HAP-1 (cell line): ENCODE data around the gene ACSBG1.
"Not testable (repeated sequence)": the region's sequence is repeated elsewhere in the genome, so short reads cannot be mapped to it uniquely, and the experiment has no call there.

Experiments used
- DNase-seq, 2 experiments: peaks; one replicate each; pipeline ENCODE4 v3.0.0-alpha.2; 2016 to 2020; ENCODE audit warnings: low spot score in 2 of 2
- H3K27me3 ChIP-seq: fragments of 250-450 bp; sonication (Bioruptor Pico); 2 replicates; pipeline ENCODE4 v1.5.1; 2020; ENCODE audit warnings: low read depth, mild to moderate bottlenecking, moderate library complexity
- H3K36me3 ChIP-seq: fragments of 250-450 bp; sonication (Bioruptor Pico); replicated peaks from 2 replicates; pipeline ENCODE4 v1.5.1; 2020; ENCODE audit warnings: mild to moderate bottlenecking
- H3K4me1 ChIP-seq: fragments of 250-450 bp; sonication (Bioruptor Pico); 2 replicates; pipeline ENCODE4 v1.5.1; 2020; ENCODE audit warnings: mild to moderate bottlenecking
- H3K4me3 ChIP-seq: fragments of 250-450 bp; sonication (Bioruptor Pico); 2 replicates; pipeline ENCODE4 v1.5.1; 2020; ENCODE audit warnings: mild to moderate bottlenecking, moderate library complexity
- H3K9me3 ChIP-seq: fragments of 250-450 bp; sonication (Bioruptor Pico); 2 replicates; pipeline ENCODE4 v1.5.1; 2020; ENCODE audit warnings: mild to moderate bottlenecking, moderate library complexity
- in situ Hi-C: fragments of 300-500 bp; cut with MboI; formaldehyde crosslinking; loops from 3 replicates; pipeline ENCODE4 v1.14.3; 2020; ENCODE audit warnings: low sequenced_read_pairs, inconsistent platforms, mixed read lengths

Gene ACSBG1

DNA sequence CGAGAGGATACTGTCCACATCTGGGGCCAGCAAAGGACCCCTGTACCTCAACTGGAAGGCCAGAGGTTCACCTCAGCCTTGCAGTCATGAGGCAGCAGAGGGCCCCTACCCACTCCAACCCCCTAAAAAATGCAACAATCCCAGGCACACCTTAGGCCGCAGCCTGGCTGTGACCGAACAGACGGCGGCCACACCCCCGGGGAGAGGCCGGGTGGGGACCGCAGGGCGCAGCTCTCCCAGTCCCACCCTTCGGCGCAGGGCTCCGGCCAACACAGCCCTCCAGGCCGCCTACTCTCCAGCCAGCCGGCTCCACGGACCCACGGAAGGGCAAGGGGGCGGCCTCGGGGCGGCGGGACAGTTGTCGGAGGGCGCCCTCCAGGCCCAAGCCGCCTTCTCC lies 29.5 kb upstream of the ACSBG1 start:
- H3K9me3 ChIP-seq: no peaks in the 10 kb centered on the region
- no peak overlapping the region for H3K4me3 ChIP-seq
- H3K27me3 ChIP-seq: no peaks in the 10 kb centered on the region; the same call in 1 of the 2 replicates
- no peaks in the 10 kb centered on the region for H3K4me1 ChIP-seq
- H3K36me3 ChIP-seq: no peaks in the 10 kb centered on the region
- in situ Hi-C loops: no loop called here
- DNase-seq: no peak

DNA sequence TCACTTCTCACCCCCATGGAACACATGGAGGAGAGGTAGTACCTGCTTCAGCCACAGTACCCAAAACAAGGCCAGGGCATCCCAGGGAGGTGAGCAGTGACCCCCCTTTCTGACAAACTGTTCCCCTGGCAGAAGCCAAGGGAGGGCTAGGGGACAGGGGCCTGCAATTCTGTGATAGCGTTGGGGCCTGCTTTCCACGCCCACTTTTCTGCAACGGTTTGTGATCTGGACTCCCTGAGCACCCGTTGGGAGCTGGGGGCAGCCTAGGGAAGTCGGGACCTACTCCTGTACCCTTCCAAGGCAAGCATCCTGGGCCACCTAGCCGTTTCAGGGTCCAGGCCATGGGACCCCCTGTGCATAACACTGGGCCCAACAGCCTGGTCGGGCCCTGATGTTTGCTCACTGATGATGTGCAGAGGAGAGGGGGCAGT lies 29.0 kb upstream of the ACSBG1 start:
- in situ Hi-C loops: no loop called here
- Histone ChIP-seq H3K27me3 (no peaks in the 10 kb centered on the region; the same call in 1 of the 2 replicates), H3K9me3 (no peaks in the 10 kb centered on the region)

GRCh38 chr15:78261062-78261461 lies 26.7 kb upstream of the ACSBG1 start:
- no peaks in the 10 kb centered on the region for H3K4me1 ChIP-seq
- in situ Hi-C loops: no loop called here
- no peaks in the 10 kb centered on the region for H3K36me3 ChIP-seq
- no peaks in the 10 kb centered on the region; the same call in 1 of the 2 replicates for H3K27me3 ChIP-seq
- no peak for DNase-seq
- H3K9me3 ChIP-seq: no peaks in the 10 kb centered on the region
- H3K4me3 ChIP-seq: no peak overlapping the region

More for the DNA sequence above, 29.0 kb upstream of the ACSBG1 start:
- no peak for DNase-seq
- Histone ChIP-seq H3K36me3 (no peaks in the 10 kb centered on the region), H3K4me1 (no peaks in the 10 kb centered on the region), H3K4me3 (no peak overlapping the region)

DNA sequence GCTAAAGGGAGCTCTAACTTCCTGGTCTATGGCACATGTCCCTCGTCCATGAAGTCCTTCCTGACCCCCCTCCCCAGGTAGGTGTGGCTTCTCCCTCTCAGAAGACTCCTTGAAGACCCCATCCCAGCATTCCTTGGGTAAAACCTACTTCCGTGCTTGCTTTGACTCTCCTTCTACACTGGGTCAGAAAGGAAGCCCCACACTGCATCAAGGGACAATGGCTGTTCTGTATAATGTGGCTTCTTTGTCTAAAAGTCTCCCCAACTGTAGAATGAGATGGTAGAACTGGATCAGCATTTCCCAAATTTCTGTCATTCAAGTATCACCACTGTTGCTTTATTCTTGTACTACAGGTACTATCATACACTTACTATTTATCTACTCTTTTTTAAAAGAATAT lies 26.1 kb upstream of the ACSBG1 start:
- Histone ChIP-seq H3K4me3 (no peak overlapping the region), H3K4me1 (no peaks in the 10 kb centered on the region), H3K9me3 (no peaks in the 10 kb centered on the region), H3K36me3 (no peaks in the 10 kb centered on the region), H3K27me3 (no peaks in the 10 kb centered on the region; the same call in 1 of the 2 replicates)
- in situ Hi-C loops: no loop called here
- no peak for DNase-seq

- no peaks in the 10 kb centered on the region for H3K4me1 ChIP-seq
- no peaks in the 10 kb centered on the region; the same call in 1 of the 2 replicates for H3K27me3 ChIP-seq
- in situ Hi-C loops: no loop called here
- DNase-seq: no peak
- H3K36me3 ChIP-seq: no peaks in the 10 kb centered on the region
- no peak overlapping the region for H3K4me3 ChIP-seq
- no peaks in the 10 kb centered on the region for H3K9me3 ChIP-seq
These were observed 24.9 kb upstream of the ACSBG1 start for GRCh38 chr15:78259232-78259631.

DNA sequence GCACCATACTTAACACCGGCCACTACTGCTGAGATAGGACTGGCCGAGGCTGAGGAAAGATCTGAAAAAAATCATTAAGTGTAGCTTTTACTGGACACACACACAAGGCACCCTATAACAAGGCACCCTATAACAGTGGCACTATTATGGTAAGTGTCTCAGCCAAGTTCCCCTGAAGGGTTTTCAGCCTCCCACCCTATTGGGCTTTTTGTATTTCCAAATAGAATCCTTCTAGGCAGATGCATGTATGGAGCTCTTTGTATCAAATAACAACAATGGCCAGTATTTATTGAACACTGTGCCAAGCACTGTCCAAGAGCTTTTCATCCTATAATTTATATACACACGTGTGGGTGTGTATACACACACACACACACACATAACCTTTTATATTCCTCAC lies 23.3 kb upstream of the ACSBG1 start:
- no peak for DNase-seq
- Histone ChIP-seq H3K27me3 (peaks cover 3% of the 10 kb centered on the region), H3K4me3 (no peak overlapping the region), H3K4me1 (no peaks in the 10 kb centered on the region), H3K36me3 (no peaks in the 10 kb centered on the region), H3K9me3 (no peaks in the 10 kb centered on the region)
- in situ Hi-C loops: no loop called here

GRCh38 chr15:78256044-78256437 lies 21.7 kb upstream of the ACSBG1 start:
- H3K27me3 ChIP-seq: peaks cover 3% of the 10 kb centered on the region
- no peak for DNase-seq
- no peak overlapping the region for H3K4me3 ChIP-seq
- H3K9me3 ChIP-seq: no peaks in the 10 kb centered on the region
- no peaks in the 10 kb centered on the region for H3K36me3 ChIP-seq
- in situ Hi-C loops: no loop called here
- H3K4me1 ChIP-seq: no peaks in the 10 kb centered on the region

DNA sequence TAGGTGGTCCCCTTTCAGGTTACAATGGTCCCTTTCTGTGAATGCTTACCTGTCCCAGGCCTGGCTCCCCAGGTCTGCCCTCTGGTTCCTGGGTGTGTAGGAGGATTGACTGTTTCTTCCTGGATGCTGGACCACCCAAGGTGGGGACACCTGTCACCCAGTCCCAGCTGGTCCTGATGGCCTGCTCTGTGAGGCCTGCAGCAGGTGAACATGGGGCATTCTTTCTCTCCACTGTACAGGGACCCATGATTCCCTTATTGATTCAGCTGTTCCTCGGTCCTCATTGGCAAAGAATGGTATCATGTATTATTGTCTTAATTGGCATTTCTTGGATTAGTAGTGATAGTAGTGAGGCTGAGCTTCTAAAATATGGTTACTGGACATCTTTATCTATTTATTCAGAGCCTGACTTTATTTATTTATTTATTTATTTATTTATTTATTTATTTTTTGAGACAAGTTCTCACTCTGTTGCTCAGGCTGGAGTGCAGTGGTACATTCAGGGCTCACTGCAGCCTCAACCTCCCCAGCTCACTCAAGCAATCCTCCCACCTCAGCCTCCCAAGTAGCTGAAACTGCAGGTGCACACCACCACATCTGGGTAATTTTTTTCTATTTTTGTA lies 21.2 kb upstream of the ACSBG1 start:
- no peaks in the 10 kb centered on the region for H3K36me3 ChIP-seq
- no peaks in the 10 kb centered on the region for H3K4me1 ChIP-seq
- H3K9me3 ChIP-seq: no peaks in the 10 kb centered on the region
- H3K4me3 ChIP-seq: no peak overlapping the region
- DNase-seq: no peak
- peaks cover 3% of the 10 kb centered on the region for H3K27me3 ChIP-seq
- in situ Hi-C loops: no loop called here

DNA sequence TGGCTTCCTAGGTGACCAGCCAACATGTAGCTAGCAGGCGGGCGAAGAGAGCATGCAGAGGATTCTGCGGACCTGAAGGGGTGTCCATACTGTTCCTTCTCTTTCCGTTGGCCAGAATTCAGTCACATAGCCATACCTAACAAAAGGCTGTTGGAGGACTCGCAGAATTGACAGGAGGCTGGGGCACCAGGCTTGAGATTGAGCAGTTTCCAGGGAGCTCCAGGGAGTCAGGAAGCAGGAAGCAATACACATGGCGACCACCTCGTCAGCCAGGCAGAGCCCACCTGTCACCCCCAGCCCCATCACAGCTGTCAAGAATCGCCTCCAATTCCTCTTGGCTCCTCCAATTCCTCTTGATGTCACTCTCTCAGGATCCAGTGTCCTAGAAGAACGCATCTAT lies 16.8 kb upstream of the ACSBG1 start:
- Histone ChIP-seq H3K4me1 (no peaks in the 10 kb centered on the region), H3K36me3 (no peaks in the 10 kb centered on the region), H3K9me3 (peaks cover 7% of the 10 kb centered on the region), H3K4me3 (no peak overlapping the region), H3K27me3 (peaks cover 6% of the 10 kb centered on the region)
- in situ Hi-C loops: no loop called here
- DNase-seq: no peak

GRCh38 chr15:78249131-78249530 lies 14.8 kb upstream of the ACSBG1 start:
- no peaks in the 10 kb centered on the region for H3K4me1 ChIP-seq
- H3K27me3 ChIP-seq: peaks cover 6% of the 10 kb centered on the region
- peaks cover 7% of the 10 kb centered on the region for H3K9me3 ChIP-seq
- no peak overlapping the region for H3K4me3 ChIP-seq
- in situ Hi-C loops: no loop called here
- no peaks in the 10 kb centered on the region for H3K36me3 ChIP-seq
- no peak for DNase-seq

DNA sequence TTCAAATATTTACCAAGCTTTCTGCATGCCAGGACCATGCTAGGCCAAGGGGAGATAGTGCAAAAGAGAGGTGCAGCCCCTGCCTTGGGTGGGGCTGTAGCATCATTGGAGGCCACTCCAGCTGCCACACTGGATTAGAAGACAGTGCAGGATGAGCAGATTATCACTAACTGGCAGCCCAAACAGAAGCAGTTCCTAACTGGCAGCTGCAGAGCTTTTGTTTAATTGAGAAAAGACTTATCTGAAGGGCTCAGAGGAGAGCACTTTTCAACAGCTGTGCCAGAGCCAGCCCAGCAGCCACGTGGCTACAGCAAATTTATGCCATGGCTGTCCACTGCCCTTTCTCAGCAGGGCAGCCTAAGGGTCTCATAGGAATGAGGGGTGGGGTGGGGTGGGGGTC lies 13.5 kb upstream of the ACSBG1 start:
- H3K27me3 ChIP-seq: peaks cover 3% of the 10 kb centered on the region
- in situ Hi-C loops: no loop called here

GRCh38 chr15:78245976-78246620 lies 11.7 kb upstream of the ACSBG1 start:
- H3K9me3 ChIP-seq, H3K4me1 ChIP-seq, H3K27me3 ChIP-seq, H3K4me3 ChIP-seq, in situ Hi-C loops, H3K36me3 ChIP-seq, DNase-seq: not testable (repeated sequence)

More for the DNA sequence above, 13.5 kb upstream of the ACSBG1 start:
- DNase-seq: no peak
- no peaks in the 10 kb centered on the region for H3K36me3 ChIP-seq
- no peak overlapping the region for H3K4me3 ChIP-seq
- no peaks in the 10 kb centered on the region for H3K4me1 ChIP-seq
- peaks cover 7% of the 10 kb centered on the region for H3K9me3 ChIP-seq

GRCh38 chr15:78245392-78245791 lies 11.0 kb upstream of the ACSBG1 start:
- H3K36me3 ChIP-seq, H3K27me3 ChIP-seq, H3K9me3 ChIP-seq, H3K4me3 ChIP-seq, DNase-seq, in situ Hi-C loops, H3K4me1 ChIP-seq: not testable (repeated sequence)

DNA sequence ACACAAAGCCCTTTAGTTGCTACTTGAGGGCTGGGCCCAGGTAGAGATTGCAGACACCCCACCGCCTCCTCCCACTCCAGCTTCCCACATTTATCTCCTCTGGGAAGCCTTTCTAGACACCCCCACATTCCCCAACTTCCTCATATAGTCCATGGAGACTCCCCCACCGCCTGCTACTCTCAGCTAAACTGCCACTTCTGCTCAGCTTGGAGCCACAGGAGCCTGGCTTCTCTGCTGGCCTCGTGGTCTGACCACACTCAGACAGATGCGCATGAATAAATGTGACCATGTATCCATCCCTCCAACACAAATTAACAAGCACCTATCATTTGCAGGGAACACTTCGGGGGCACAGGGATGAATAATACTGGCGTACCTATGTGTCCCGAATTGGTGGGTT lies 10.5 kb upstream of the ACSBG1 start:
- Histone ChIP-seq H3K36me3 (no peaks in the 10 kb centered on the region), H3K4me3 (no peak overlapping the region), H3K4me1 (no peaks in the 10 kb centered on the region), H3K9me3 (peaks cover 8% of the 10 kb centered on the region), H3K27me3 (peaks cover 3% of the 10 kb centered on the region)
- DNase-seq: no peak
- in situ Hi-C loops: loop anchor here (5.0 kb wide), 3 partner anchors 73 to 288 kb away; no protein-coding TSS in a partner anchor
